ENCODE measurements around the gene TMEM128.
"Not testable (repeated sequence)": the region's sequence is repeated elsewhere in the genome, so short reads cannot be mapped to it uniquely, and the experiment has no call there.

DNA sequence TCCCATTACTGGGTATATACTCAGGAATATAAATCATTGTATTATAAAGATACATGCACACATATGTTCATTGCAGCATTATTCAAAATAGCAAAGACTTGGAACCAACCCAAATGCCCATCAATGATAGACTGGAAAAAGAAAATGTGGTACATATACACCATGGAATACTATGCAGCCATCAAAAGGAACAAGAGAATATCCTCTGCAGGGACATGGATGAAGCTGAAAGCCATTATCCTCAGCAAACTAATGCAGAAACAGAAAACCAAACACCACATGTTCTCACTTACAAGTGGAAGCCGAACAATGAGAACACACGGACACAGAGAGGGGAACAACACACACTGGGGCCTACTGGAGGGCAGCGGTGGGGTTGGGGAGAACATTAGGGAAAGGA lies 9.7 kb upstream of the TMEM128 start:
- not testable (repeated sequence) for TF ChIP-seq CTCF (optimal IDR thresholded peaks at IDR 0.05 in 1 of 3, IDR thresholded peaks at IDR 0.05 in 1 of 3, conservative IDR thresholded peaks at IDR 0.05 in 1 of 3; ENCODE audit: extremely low read depth in 1 of 3, insufficient read depth in 2 of 3, low read length in 3 of 3); EZH2 (IDR thresholded peaks at IDR 0.05; ENCODE audit: low read length)

Measured in keratinocyte (primary cell).